ENCODE data around the gene MYL10.

The MYL10 gene

DNA sequence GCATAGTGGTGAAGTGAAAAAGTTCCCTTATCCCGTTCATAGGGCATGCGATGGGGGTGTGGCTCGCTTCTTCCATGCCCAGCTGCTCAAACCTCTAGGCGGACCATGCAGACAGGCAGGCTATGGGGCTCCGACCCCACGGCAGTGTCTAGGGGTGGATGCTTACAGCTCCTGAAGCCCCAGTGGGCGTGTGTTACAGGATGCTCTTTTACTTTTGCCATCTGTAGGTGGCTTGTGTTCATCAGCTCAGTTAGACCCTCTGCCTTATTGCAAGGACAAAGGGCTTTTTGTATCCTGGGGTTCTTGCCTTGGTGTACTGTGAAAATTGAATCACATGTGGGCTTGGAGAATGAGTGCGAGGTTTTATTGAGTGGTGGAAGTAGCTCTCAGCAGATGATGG is at the start of gene MYL10:
MYL10 (minus strand) TSS at position 126 of the 400 bp plus-strand sequence. CDS start 178 bp downstream, outside the sequence.
- no peak for DNase-seq (ENCODE audit: low read depth in 4 of 4, low spot score in 1 of 4)

DNA sequence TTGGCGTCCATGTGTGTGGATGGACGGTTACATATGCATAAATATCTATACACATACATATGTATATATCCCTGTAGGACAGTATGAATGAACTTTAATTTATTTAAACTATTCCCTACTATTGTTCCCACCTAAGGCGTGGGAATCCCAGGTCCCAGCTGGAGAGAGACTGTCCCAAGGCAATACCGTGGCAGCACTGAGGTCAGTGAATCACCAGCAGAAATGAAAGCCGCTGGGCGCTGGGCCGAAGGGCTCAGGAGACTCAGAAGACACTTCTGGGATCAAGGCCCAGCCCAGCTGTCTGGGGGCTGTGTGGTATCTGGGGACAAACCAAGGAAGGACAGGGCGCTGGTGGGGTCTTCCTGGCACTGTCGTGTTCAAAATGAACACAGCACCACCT is 49.6 kb upstream of the MYL10 start:
- no peak for DNase-seq (ENCODE audit: low read depth in 4 of 4, low spot score in 1 of 4)

DNA sequence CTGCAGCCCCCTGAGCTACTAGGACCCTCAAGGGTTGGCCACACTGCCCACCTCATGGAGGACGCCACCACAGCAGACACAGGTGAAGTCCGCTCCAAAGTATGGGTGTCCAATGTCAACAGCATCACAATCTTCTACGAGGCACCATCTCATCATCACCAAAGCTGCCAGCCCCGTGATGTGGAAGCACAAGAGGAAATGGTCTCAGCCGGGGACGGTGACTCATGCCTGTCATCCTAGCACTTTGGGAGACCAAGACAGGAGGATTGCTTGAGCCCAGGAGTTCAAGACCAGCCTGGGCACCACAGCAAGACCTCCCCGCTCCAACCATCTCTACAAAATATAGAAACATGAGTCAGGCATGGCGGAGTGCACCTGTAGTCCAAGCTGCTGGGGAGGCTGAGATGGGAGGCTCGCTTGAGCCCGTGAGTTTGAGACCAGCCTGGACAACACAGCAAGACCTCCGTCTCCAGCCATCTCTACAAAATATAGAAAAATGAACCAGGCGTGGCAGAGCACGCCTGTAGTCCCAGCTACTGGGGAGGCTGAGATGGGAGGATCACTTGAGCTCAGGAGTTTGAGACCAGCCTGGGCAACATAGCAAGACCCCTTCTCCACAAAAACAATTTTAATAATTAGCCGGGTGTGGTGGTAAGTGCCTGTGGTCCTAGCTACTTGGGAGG is 48.8 kb upstream of the MYL10 start:
- no peak for DNase-seq (ENCODE audit: low read depth in 4 of 4, low spot score in 1 of 4)

DNA sequence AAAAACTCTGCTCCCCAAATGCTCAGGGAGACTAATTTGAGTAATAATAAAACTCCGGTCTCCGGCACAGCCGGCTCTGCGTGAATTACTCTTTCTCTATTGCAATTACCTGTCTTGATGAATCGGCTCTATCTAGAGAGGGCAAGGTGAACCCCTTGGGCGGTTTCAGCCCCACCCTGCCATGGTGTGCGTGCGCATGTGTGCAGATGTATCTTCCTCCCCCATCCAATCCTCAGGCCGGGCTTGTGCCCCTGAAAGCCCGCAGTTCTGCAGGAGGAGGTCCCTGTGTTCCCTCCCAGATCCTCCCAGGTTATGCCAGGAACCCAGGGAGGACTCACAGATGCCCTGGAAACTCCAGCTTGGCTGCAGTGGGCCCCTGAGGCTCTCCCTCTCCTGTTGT is 48.3 kb upstream of the MYL10 start:
- DNase-seq (ENCODE audit: low read depth in 4 of 4, low spot score in 1 of 4): no peak

DNA sequence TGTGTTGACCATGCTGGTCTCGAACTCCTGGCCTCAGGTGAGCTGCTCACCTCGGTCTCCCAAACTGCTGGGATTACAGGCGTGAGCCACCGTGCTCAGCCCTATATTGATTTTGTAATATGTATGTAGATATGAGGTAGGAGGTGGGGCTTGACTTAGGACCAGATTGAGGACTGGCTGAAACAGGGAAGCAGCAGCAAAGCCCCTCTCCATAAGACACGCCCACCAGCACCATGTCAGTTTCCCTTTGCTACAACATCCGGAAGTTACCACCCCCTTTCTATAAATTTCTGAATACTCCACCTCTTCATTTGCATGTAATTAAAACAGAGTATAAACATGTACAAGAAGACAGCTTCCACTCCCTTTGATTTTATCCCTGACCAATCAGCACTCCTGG is 47.9 kb upstream of the MYL10 start:
- DNase-seq (ENCODE audit: low read depth in 4 of 4, low spot score in 1 of 4): no peak

DNA sequence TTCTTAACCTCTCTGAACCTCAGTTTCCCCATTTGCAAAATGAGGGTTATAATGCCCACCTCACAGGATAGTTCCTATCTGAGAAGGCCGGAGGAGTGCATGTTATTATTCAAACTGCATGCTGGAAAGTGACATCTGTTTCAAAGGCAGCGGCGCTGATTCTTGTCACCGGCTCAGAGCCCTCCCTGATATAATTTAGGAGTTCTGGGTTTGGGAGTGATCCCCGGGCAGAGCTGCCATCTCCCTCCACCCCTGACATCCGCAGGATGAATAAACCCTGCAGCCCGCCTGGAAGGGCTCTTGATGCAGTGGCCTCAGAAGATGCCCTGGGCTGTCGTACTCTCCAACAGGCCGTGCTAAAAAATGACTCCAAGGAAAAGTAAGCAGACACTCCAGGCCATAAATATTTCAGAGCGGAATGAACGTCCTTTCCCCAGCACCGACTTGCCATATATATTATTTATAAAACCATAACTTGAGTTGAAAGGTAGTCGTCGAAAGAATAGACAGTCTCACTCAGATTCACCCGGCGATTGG is 47.0 kb upstream of the MYL10 start:
- no peak for DNase-seq (ENCODE audit: low read depth in 4 of 4, low spot score in 1 of 4)

DNA sequence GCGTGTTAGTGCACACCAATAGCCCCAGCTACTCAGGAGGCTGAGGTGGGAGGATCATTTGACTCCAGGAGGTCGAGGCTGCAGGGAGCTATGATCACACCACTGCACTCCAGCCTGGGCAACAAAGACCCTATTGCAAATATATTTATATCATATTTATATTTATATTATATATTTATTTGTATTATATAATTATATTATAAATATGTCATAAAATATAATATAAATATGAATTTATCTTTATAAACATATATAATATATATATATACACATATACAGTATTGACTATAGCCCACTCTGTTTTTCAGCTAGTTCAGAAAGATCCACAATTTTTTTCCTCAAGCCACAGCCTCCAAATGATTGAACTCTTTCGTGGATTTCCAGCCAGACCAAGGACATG is 45.3 kb upstream of the MYL10 start:
- no peak for DNase-seq (ENCODE audit: low read depth in 4 of 4, low spot score in 1 of 4)

DNA sequence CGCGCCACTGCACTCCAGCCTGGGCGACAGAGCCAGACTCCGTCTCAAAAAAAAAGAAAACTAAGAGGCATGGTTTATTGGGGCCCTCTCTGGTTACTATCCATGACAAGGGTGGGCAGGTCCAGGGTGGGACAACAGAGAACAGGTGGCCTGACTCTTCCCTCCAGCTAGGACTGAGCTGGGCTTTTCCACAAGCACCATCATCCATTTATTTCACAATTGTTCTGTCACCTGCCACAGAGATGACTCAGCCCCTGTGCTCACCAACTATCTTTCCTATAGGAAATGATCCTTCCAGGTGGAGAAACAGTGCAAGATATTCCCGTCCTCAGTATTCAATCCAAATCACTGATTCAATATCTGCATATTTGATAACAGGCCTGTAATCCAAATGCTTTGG is 44.9 kb upstream of the MYL10 start:
- no peak for DNase-seq (ENCODE audit: low read depth in 4 of 4, low spot score in 1 of 4)

DNA sequence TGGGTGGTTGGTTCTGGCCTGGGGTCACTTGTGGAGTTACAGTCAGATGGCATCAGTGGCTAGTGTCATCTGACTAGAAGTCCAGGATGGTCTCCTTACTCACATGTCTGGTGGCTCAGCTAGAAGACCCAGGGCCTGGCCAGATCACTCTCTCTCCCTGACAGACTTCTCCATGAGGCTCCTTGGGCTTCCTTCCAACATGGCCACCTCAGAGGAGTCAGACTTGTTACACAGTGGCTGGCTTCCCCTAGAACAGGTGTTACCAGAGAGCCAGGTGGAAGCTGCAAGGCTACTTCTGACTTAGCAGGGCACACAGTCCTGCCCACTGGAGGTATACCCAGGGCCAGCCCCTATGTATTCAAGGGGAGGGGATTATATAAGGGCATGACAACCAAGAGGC is 44.2 kb upstream of the MYL10 start:
- DNase-seq (ENCODE audit: low read depth in 4 of 4, low spot score in 1 of 4): no peak

DNA sequence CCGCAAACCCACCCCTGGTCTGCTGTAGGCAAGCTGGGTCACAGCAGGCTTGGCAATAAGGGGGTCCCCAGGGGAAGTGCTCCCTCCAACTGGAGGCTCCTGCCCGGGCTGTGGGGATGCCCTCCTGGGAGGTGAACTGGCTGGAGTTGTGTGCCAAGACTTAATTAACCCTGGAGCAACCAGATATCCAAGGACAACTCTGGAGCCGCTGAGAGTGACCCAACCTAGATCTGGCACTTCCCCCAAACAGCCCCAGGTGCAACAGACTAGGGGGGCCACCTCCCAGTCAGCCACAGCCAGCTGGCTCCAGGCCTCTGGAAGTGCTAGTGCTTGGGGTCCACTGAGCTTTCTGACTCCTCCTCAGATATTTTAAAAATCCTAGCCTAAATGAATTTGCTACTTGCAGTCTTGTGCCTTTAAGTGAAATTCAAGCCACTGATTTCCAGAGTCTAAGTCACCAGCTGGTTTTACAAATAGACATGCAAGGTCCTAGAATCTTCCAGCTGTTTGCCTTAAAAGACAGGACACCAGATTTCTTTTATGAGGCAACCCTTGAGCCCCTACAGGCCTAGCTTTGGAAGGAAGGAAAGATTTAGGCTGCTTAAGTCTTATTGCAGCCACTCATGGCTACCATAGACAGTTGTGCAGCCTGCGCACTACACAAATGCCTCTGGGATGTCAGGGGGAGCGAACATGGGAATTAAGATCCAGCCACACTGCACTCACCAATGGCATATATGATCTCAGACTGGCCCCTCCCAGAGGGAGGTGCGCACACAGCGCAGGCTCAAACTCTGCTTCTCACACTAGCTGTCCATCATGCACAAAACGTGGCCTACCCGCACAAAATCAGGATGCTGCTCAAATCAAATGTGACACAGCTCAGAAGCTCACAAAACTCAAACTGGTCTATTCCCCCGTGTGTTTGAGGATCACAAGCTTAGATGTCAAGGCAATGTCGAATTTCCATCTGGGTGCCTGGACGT is 42.6 kb upstream of the MYL10 start:
- DNase-seq (ENCODE audit: low read depth in 4 of 4, low spot score in 1 of 4): no peak

DNA sequence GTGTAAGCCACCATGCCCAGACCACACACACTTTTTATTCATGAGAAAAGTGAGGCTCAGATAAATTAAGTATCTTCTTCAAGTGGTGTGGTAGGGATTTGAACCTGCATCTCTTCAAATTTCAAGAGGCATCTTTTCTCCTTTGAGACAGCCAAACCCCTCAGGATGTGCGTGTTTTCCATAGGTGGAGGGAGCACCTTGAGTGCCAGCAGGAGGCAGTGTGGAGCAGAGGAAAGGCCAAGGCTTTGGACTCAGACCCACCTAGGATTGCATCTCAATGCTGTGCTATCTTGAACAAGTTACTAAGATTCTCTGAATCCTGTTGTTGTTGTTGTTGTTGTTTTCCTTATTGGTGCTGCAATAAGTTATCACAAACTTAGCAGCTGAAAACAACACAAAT is 40.2 kb upstream of the MYL10 start:
- no peak for DNase-seq (ENCODE audit: low read depth in 4 of 4, low spot score in 1 of 4)

DNA sequence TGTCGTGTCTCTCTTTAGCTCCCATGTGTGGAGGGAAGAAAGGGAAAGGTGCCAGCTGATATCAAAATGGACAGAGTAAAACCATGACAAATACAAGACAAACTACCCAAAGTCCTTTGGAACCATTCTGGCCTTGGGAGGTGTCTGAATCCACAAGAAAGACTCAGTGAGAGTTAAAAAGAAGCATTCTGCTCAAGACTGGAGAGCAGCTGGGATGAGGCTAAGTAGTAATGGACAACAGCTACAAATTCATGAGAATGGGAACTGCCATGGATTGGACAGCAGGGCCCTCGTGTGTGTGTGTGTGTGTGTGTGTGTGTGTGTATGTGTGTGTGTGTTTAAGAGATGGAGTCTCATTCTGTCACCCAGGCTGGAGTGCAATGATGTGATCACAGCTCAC is 39.6 kb upstream of the MYL10 start:
- DNase-seq (ENCODE audit: low read depth in 4 of 4, low spot score in 1 of 4): no peak

DNA sequence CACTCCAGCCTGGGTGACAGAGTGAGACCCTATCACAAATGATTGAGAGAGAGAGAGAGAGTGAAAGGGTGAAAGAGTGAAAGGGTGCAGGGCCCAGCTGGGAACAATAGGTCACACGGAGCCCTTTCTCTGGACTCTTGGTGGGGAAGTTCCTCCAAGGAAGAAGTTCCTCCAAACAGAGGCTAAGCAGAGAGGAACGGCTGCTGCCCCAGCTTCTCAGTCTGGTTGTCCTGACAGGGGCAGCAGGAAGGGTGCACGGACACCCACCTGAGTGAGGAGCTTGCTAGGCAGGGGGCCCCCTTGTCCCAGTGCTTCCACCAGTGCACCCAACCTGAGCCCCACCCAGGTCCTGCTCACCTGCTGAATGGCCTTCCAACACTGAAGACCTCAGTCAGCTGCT is 38.8 kb upstream of the MYL10 start:
- no peak for DNase-seq (ENCODE audit: low read depth in 4 of 4, low spot score in 1 of 4)

DNA sequence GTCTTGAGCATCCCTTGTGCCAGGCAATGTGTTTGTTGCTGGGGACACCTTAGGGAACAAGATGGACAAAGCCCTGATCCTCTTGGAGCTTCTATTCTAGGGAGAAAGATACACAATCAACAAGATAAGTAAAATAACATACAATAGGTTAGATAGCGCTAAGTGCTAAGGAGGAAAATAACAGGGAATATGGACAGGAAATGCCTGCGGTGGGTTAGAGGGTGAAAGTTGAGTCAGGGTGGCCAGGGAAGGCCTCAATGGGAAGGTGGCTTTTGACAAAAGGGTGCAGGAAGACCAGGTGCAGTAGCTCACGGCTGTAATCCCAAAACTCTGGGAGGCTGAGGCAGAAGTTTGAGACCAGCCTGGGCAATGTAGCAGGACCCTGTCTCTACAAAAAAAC is 38.3 kb upstream of the MYL10 start:
- no peak for DNase-seq (ENCODE audit: low read depth in 4 of 4, low spot score in 1 of 4)

DNA sequence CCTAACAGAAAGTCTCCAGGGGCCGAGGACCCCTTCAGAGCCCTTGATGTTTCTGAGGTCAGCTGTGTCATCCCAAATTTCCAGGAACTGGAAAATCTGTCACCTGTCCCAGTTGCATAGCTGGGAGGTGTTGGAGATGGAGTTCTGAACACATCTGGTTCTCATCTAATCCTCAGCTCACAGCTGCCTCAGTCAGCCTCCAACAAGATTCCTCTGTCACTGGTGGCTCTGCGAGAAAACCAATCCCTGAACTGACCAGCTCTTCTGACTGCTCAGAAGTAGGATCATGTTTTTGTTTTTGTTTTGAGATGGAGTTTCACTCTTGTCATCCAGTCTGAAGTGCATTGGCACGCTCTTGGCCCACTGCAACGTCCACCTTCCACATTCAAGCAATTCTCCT is 37.6 kb upstream of the MYL10 start:
- DNase-seq (ENCODE audit: low read depth in 4 of 4, low spot score in 1 of 4): no peak

DNA sequence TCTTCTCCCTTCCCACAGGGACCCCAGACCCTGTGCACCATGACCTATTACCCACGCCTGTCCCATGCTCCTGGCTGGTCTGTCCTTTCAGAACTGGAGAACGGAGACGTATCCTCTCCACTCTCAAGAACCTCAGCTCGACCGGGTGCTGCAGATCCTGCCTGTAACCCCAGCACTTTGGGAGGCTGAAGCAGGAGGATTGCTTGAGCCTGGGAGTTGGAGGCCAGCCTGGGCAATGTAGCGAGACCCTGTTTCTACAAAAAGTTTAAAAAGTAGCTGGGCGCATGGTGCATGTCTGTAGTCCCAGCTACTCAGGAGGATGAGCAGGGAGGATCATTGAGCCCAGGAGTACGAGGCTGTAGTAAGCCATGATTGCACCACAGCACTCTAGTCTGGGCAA is 37.2 kb upstream of the MYL10 start:
- DNase-seq (ENCODE audit: low read depth in 4 of 4, low spot score in 1 of 4): no peak

DNA sequence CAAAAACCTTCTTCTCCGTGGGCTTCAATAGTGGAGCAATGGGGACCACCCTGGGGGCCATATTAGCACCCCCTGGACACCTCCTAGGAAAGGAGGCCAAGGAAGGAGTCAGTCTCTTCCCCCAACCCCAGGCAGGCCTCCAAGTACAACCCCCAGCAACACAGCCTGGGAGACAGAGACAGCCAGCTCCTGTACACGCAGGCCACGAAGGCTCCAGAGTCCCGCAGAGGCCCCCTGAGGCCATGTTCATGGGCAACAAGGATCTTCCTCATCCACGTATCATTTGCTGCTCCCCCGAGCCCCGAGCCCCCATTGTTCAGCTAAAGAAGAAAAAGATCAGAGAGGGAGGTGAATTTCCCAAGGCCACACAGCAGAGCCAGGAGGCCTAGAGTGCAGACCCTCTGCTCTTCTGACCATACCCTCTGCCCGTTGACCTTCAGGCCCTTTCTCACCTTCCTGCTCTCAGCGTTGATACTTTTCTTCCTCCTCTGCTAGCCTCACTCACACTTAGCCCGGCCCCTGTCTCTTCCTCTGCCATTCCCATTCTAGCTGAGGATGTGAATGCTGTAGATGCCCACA is 35.9 kb upstream of the MYL10 start:
- DNase-seq (ENCODE audit: low read depth in 4 of 4, low spot score in 1 of 4): no peak

DNA sequence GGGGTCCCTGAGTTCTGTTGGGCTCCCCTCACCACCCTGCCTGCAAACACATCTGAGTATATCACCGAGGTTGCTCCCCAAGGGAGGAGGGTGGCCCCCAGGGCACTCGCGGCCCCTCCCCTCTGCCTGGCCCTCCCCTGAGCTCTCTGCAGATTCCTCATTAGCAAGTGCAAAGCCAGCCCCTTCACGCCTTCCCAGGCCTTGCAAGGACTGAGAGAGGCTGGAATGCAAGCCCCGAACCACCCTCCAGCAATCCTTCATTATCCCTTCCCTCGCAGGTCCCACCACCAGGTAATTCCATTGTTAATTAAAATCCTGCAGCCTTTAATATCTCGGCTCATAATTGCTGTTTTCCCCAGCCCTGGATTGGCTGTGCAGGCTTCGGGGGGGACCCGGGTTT is 35.3 kb upstream of the MYL10 start:
- no peak for DNase-seq (ENCODE audit: low read depth in 4 of 4, low spot score in 1 of 4)

DNA sequence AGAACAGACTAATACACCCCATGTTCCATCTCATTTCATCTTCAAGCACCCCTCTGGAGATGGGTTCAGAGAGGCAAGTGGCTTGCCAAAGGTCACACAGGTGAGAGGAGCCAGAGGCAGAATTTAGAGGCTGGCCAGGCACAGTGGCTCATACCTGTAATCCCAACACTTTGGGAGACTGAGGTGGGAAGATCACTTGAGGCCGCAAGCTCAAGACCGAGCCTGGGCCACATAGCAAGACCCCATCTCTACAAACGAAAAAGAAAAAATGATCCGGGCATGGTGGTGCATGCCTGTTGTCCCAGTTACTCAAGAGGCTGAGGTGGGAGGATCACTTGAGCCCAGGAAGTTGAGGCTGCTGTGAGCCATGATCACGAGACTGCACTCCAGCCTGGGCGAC is 34.7 kb upstream of the MYL10 start:
- DNase-seq (ENCODE audit: low read depth in 4 of 4, low spot score in 1 of 4): no peak

DNA sequence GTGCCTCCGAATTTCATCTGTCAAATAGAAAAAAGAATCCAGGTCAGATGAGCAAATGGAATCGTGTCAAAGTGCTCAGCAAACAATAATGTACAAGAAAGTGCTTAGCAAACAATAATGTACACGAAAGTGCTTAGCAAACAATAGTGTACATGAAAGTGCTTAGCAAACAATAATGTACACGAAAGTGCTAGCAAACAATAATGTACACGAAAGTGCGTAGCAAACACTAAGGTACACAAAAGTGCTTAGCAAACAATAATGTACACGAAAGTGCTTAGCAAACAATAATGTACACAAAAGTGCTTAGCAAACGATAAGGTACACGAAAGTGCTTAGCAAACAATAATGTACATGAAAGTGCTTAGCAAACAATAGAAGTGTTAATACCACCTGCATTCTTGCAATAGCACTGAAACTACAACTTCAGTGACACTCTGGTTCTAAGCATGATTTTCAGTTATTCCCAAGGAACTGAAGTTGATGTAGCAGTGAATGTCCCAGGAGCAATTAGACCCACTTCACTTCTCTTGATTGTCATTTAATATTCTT is 33.4 kb upstream of the MYL10 start:
- no peak for DNase-seq (ENCODE audit: low read depth in 4 of 4, low spot score in 1 of 4)

DNA sequence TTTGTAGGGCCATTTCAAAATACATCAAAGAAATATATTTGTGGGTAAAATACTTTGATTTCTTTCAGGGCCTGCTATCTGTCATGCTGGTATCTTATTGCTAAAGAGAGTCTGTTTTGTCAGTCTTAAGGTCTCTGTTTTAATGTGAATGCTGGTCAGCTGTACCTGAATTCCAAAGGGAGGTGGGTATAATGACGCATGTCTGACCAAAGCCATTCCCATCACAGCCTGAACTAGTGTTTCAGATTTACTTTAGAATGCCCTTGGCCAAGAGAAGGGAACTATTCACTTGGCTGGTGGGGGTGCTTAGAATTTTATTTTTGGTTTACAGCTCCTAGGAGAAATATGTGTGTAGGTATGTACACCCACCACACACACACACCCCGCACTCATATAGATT is 30.6 kb upstream of the MYL10 start:
- no peak for DNase-seq (ENCODE audit: low read depth in 4 of 4, low spot score in 1 of 4)

DNA sequence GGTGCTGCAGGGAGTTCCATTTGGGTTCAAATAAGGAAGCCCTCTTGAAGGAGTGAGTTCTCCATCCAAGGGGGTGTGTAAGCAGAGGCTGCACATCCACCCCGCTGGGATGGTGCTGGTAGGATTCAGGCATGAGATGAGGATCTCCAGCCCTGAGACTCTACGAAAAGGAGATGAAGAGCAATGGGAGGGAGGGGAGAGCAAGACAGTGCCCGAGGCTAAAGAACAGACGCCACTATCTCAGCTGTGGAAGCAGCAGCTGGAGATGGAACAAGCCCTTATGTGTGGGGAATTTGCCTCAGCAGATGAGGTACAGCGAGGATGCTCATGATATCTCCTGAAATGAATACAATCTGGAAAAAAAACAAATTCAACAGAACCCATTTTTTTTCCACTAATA is 28.1 kb upstream of the MYL10 start:
- no peak for DNase-seq (ENCODE audit: low read depth in 4 of 4, low spot score in 1 of 4)

Measured in stimulated activated CD4-positive, alpha-beta T cell treated with anti-CD3 and anti-CD28 coated beads, Interleukin-1b, Interleukin-23, amount 100 ng/mL, for 24 hours (primary cell).